ENCODE measurements around the gene PLIN4.

The PLIN4 gene

GRCh38 chr19:4453232-4454179, 64.8 kb downstream of the PLIN4 start:
- no peak for DNase-seq

GRCh38 chr19:4452230-4452990, 65.9 kb downstream of the PLIN4 start:
- DNase-seq, result no peak
